RWPE1 (cell line): ENCODE results near the gene METTL6.
"Not testable (repeated sequence)": the region's sequence is repeated elsewhere in the genome, so short reads cannot be mapped to it uniquely, and the experiment has no call there.

Source experiments
- CTCF ChIA-PET: fragments of 350-600 bp; sonication (Branson Sonifier 250); formaldehyde crosslinking; extraction: SDS; loops from one replicate; lab custom pipeline; 2021; lab: Yijun Ruan, JAX
- POLR2A ChIA-PET: fragments of 400-600 bp; formaldehyde crosslinking; extraction: SDS; loops from one replicate; lab custom pipeline; 2020; ENCODE audit warnings: antibody characterized with exemption; ENCODE audit not compliant: low non-redundant PET; lab: Yijun Ruan, JAX
- DNase-seq: peaks from one replicate; pipeline ENCODE4 v3.0.0; 2012; ENCODE audit warnings: low spot score
- H3K27ac ChIP-seq: fragments of 450-650 bp; 2 replicates; pipeline ENCODE4 v1.5.1; 2017
- TF ChIP-seq, protein P1 (sequence below): fragments of 450-650 bp; conservative IDR thresholded peaks from 2 replicates; pipeline ENCODE4 v1.5.1; 2017; ENCODE audit warnings: low read depth, mild to moderate bottlenecking

The METTL6 gene

DNA sequence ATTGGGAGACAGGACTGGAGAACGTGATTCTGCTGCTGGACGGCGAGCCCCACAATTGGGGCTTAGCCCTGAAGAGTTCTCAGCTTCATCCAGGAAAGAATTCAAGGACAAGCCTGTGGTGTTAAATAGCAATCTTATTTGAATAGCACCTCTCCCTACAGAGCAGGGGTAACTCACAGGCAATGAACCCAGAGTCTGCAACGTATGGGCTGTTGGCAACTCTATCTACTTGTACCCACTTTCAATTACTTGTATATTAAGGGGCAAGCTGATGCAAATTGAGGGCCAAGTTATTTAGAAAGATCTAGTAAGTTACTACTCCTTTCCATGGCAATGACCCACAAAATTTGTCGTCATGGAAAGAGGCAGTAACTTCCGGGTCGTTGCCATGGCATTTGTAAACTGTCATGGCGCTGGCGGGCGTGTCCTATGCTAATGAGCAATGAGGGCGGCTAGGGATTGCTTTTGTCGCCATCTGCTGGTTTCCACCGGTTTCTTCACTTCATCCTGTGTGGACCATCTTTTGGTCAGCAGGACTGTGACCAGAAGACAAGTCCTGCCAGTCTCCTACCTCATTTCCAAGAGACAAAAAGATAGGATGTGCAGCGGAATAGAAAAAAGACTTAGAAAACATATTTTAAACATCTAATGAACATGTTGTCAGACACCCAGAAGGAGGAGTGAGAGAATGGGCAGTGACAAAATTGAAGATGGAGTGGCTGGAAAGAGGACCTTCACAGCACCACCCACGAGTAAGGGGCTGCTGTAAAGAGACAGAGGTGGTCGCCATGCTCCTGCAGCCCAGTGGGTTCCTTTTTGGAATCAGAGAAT is 49.2 kb downstream of the METTL6 start:
- TF ChIP-seq, protein P1, sequence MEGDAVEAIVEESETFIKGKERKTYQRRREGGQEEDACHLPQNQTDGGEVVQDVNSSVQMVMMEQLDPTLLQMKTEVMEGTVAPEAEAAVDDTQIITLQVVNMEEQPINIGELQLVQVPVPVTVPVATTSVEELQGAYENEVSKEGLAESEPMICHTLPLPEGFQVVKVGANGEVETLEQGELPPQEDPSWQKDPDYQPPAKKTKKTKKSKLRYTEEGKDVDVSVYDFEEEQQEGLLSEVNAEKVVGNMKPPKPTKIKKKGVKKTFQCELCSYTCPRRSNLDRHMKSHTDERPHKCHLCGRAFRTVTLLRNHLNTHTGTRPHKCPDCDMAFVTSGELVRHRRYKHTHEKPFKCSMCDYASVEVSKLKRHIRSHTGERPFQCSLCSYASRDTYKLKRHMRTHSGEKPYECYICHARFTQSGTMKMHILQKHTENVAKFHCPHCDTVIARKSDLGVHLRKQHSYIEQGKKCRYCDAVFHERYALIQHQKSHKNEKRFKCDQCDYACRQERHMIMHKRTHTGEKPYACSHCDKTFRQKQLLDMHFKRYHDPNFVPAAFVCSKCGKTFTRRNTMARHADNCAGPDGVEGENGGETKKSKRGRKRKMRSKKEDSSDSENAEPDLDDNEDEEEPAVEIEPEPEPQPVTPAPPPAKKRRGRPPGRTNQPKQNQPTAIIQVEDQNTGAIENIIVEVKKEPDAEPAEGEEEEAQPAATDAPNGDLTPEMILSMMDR = peak; percentile 81
- DNase-seq = peak; percentile 56
- H3K27ac ChIP-seq = no peak overlapping the region
- CTCF ChIA-PET = interaction anchor here (2.0 kb wide), 1 partner anchor 110 kb away, joined by 10 read pairs; no protein-coding TSS in a partner anchor
- POLR2A ChIA-PET = no interaction called here

GRCh38 chr3:15375461-15376000 is 51.8 kb downstream of the METTL6 start:
- no peak overlapping the region for H3K27ac ChIP-seq
- CTCF ChIA-PET = interaction anchor here (0.7 kb wide), 1 partner anchor 106 kb away, joined by 3 read pairs; no protein-coding TSS in a partner anchor
- TF ChIP-seq, protein P1 = no peak
- DNase-seq = no peak
- POLR2A ChIA-PET = interaction anchor here (0.6 kb wide), 1 partner anchor 149 kb away, joined by 3 read pairs; no protein-coding TSS in a partner anchor

- ChIA-PET POLR2A (no interaction called here), CTCF (no interaction called here)
- TF ChIP-seq, protein P1 = no peak
- no peak overlapping the region for H3K27ac ChIP-seq
- no peak for DNase-seq
These were observed 54.4 kb downstream of the METTL6 start for GRCh38 chr3:15372918-15373317.

DNA sequence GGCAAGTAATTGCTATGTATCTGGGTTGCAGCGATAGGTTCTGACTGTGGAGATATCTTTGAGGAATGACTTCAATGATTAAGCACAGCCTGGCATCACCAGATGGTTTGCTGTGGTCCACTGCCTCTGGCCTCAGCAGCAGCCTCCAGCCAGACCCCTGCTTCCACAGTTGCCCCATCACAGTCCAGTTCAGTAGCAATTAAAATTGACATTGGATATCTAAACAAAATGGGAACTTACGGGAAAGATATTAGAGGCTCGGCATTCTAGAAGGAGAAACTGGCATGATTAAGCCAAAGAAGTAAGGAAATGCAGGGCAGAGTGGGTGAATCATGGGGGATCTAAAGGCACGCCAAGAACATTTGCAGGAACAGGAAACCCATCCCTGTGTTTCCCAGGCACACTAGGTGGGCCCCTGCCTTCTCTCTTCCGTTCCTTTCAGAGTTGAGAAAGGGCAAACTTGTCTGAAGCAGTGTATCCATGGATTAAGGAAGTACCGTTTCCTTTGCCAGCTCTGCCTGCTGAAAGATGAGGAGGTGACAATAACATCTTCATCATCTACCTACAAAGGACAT is 58.7 kb downstream of the METTL6 start:
- peak overlapping the region; percentile 66 for H3K27ac ChIP-seq
- POLR2A ChIA-PET = no interaction called here
- TF ChIP-seq, protein P1 = no peak
- DNase-seq = no peak
- CTCF ChIA-PET = no interaction called here

GRCh38 chr3:15367059-15367458 is 60.3 kb downstream of the METTL6 start:
- H3K27ac ChIP-seq = no peak overlapping the region; the same call in 1 of the 2 replicates
- CTCF ChIA-PET = interaction anchor here (0.5 to 0.6 kb wide), 2 partner anchors 47 to 240 kb away, joined by 4 to 7 read pairs; no protein-coding TSS in a partner anchor
- POLR2A ChIA-PET = no interaction called here
- TF ChIP-seq, protein P1 = no peak
- peak; percentile 28 for DNase-seq

- DNase-seq, POLR2A ChIA-PET, H3K27ac ChIP-seq, CTCF ChIA-PET: not testable (repeated sequence)
These were observed 63.3 kb downstream of the METTL6 start for GRCh38 chr3:15364078-15364477.
